ENCODE measurements around the gene NTSR1.

NTSR1 gene

DNA sequence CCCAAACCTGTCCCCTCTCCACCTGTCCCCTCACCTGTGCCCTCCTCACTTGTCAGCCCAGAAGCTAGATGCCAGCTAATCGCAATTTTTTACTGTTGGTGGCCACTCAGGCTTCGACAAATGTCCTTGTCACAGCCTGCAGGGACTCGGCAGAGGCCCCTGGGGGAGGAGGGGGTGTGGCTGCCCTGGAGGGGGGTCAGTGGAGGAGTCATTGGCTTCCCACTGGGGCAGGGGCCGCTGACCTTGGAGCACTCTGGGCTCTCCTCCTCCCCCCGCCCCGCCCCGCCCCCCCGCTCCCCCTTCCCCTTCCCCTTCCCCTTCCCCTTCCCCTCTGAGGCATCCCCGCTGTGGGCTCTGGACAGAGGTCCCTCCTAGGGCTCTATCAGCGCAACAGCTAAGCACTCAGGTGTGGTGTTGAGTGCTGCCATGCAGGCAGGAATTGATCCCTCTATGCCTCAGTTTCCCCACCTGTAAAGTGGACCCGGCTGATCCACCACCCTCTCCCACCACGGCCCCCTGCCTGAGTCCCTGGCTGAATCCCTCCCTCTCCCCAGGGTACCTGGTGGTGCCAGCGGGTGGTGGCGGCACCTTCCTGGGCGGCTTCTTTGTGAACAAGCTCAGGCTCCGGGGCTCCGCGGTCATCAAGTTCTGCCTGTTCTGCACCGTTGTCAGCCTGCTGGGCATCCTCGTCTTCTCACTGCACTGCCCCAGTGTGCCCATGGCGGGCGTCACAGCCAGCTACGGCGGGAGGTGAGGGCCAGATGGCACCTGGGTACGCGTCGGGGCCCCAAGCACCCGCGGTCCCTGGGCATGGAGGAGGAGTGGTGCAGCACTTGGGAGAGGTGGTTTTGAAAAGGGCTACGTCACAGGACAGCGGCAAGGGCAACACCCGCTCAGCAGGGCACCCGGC, 42.6 kb upstream of the NTSR1 start:
- TF ChIP-seq, protein P1, sequence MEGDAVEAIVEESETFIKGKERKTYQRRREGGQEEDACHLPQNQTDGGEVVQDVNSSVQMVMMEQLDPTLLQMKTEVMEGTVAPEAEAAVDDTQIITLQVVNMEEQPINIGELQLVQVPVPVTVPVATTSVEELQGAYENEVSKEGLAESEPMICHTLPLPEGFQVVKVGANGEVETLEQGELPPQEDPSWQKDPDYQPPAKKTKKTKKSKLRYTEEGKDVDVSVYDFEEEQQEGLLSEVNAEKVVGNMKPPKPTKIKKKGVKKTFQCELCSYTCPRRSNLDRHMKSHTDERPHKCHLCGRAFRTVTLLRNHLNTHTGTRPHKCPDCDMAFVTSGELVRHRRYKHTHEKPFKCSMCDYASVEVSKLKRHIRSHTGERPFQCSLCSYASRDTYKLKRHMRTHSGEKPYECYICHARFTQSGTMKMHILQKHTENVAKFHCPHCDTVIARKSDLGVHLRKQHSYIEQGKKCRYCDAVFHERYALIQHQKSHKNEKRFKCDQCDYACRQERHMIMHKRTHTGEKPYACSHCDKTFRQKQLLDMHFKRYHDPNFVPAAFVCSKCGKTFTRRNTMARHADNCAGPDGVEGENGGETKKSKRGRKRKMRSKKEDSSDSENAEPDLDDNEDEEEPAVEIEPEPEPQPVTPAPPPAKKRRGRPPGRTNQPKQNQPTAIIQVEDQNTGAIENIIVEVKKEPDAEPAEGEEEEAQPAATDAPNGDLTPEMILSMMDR (IDR thresholded peaks at IDR 0.05; ENCODE audit: low read depth, low read length, poor library complexity, severe bottlenecking): no peak
- TF ChIP-seq EZH2phosphoT487 (IDR thresholded peaks at IDR 0.05; ENCODE audit: borderline replicate concordance, low read length): no peak
- H3F3A ChIP-seq (ENCODE audit: control insufficient read depth, insufficient read depth): no peaks in the 10 kb centered on the region
- no peak overlapping the region for H3K27ac ChIP-seq (ENCODE audit: low read depth, low read length)
- H3K36me3 ChIP-seq (ENCODE audit: control insufficient read depth, low read length): peaks cover 80% of the 10 kb centered on the region
- H3K27me3 ChIP-seq (ENCODE audit: control insufficient read depth, low read length): no peaks in the 10 kb centered on the region
- H4K20me1 ChIP-seq (ENCODE audit: control insufficient read depth, insufficient read depth, low read depth, low read length): no peaks in the 10 kb centered on the region
- H3K4me2 ChIP-seq (ENCODE audit: low read length): no peak overlapping the region
- H3K9me2 ChIP-seq (replicated peaks; ENCODE audit: control insufficient read depth, low read length): no peaks in the 10 kb centered on the region
- no peak overlapping the region for H3K4me3 ChIP-seq (ENCODE audit: low read length)
- H3K9me3 ChIP-seq (ENCODE audit: control insufficient read depth, insufficient read depth, low read length): no peaks in the 10 kb centered on the region
- no peaks in the 10 kb centered on the region for H3K4me1 ChIP-seq (ENCODE audit: control insufficient read depth, low read length)
- no peaks in the 10 kb centered on the region for H3K79me2 ChIP-seq (ENCODE audit: control insufficient read depth, low read length)

DNA sequence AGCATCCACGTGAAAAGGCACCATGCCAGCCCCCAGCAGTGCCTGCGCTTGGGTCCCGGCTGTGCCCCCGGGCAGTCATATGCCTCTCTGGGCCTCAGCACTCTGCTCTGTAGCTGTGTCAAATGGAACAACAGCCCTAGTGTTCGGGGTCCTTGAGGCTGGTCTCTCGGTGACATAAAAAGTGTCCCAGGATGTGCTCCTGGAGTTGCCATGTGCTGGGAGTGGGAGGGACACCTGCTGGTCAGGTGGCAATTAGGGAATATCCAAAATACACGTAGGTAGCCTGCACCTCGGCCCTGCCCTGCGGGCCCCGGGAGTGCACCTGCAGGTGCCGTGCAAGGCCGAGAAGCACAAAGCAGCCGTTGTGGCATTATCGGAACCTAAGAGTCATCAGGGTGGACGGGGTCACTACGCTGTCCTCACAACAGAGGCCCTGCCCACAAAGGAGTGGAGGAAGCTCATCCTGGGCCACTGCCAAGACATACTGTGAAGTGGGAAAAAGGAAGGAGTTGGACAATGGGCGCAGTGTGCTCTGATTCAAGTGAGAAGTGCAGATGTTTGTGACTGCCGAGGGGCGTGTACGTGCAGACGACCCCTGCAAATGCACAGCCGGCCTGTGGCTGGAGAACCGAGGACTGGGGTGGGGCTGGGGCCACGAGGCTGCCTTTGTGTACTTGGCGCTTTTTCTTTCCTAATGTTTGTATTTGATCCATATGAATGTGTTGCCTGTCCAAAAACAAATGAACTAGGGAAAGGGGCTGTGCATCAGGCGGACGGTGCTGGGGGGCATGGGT, 41.7 kb upstream of the NTSR1 start:
- H3K9me3 ChIP-seq (ENCODE audit: control insufficient read depth, insufficient read depth, low read length): no peaks in the 10 kb centered on the region
- H3K9me2 ChIP-seq (replicated peaks; ENCODE audit: control insufficient read depth, low read length): no peaks in the 10 kb centered on the region
- no peaks in the 10 kb centered on the region for H3K79me2 ChIP-seq (ENCODE audit: control insufficient read depth, low read length)
- H3K4me2 ChIP-seq (ENCODE audit: low read length): no peak overlapping the region
- H3K4me1 ChIP-seq (ENCODE audit: control insufficient read depth, low read length): no peaks in the 10 kb centered on the region
- H3K27ac ChIP-seq (ENCODE audit: low read depth, low read length): no peak overlapping the region
- H4K20me1 ChIP-seq (ENCODE audit: control insufficient read depth, insufficient read depth, low read depth, low read length): no peaks in the 10 kb centered on the region
- H3K36me3 ChIP-seq (ENCODE audit: control insufficient read depth, low read length): peaks cover 75% of the 10 kb centered on the region
- no peaks in the 10 kb centered on the region for H3F3A ChIP-seq (ENCODE audit: control insufficient read depth, insufficient read depth)
- TF ChIP-seq, protein P1 (IDR thresholded peaks at IDR 0.05; ENCODE audit: low read depth, low read length, poor library complexity, severe bottlenecking): no peak
- TF ChIP-seq EZH2phosphoT487 (IDR thresholded peaks at IDR 0.05; ENCODE audit: borderline replicate concordance, low read length): no peak
- no peaks in the 10 kb centered on the region for H3K27me3 ChIP-seq (ENCODE audit: control insufficient read depth, low read length)
- no peak overlapping the region for H3K4me3 ChIP-seq (ENCODE audit: low read length)

DNA sequence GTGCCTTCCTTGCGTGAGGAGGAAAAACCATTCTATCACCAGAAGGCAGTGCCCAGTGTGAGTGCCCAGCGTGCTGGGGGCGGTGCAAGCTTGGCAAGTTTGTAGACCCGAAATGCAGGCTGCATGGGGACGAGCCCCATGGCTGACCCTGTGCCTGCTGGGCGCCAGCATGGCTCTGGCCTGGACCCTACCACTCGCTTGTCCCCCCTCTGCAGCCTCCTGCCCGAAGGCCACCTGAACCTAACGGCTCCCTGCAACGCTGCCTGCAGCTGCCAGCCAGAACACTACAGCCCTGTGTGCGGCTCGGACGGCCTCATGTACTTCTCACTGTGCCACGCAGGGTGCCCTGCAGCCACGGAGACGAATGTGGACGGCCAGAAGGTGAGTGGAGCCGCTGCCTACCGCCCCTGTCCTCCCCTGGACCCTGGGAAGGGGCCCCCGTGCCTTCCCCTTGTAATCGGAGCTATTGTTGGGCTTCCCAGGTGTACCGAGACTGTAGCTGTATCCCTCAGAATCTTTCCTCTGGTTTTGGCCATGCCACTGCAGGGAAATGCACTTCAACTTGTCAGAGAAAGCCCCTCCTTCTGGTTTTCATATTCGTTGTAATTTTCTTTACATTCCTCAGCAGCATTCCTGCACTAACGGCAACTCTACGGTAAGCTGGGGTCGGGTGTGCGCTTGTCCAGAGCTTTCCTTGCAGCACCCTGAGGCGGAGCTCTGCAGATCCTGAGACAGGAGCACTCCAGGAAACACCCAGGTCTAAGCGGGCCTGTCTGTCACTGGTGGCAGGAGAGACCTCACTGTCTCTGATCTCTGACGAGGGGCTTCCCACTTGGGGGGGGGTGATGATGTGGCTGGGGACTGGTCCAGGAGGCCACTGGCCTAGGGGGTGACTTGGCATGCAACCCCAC, 40.9 kb upstream of the NTSR1 start:
- Histone ChIP-seq H3K27ac (ENCODE audit: low read depth, low read length) (no peak overlapping the region), H4K20me1 (ENCODE audit: control insufficient read depth, insufficient read depth, low read depth, low read length) (no peaks in the 10 kb centered on the region), H3K27me3 (ENCODE audit: control insufficient read depth, low read length) (no peaks in the 10 kb centered on the region), H3K36me3 (ENCODE audit: control insufficient read depth, low read length) (peaks cover 71% of the 10 kb centered on the region), H3K79me2 (ENCODE audit: control insufficient read depth, low read length) (no peaks in the 10 kb centered on the region), H3K4me1 (ENCODE audit: control insufficient read depth, low read length) (no peaks in the 10 kb centered on the region), H3K9me3 (ENCODE audit: control insufficient read depth, insufficient read depth, low read length) (no peaks in the 10 kb centered on the region), H3K4me3 (ENCODE audit: low read length) (no peak overlapping the region), H3K4me2 (ENCODE audit: low read length) (no peak overlapping the region), H3K9me2 (replicated peaks; ENCODE audit: control insufficient read depth, low read length) (no peaks in the 10 kb centered on the region), H3F3A (ENCODE audit: control insufficient read depth, insufficient read depth) (no peaks in the 10 kb centered on the region)
- no peak for TF ChIP-seq EZH2phosphoT487 (IDR thresholded peaks at IDR 0.05; ENCODE audit: borderline replicate concordance, low read length)
- TF ChIP-seq, protein P1 (IDR thresholded peaks at IDR 0.05; ENCODE audit: low read depth, low read length, poor library complexity, severe bottlenecking): no peak

Data from DOHH2 (cell line).